HG03575 (cell line): ENCODE results near the gene OBSCN.

ENCODE experiments used
- ATAC-seq: cut with Tn5 transposase; IDR thresholded peaks from one replicate; pipeline ENCODE4 v1.9.1; 2021; ENCODE audit not compliant: unreplicated experiment, insufficient number of reproducible peaks, low FRiP score; ENCODE audit errors: extremely low read depth

Gene OBSCN

DNA sequence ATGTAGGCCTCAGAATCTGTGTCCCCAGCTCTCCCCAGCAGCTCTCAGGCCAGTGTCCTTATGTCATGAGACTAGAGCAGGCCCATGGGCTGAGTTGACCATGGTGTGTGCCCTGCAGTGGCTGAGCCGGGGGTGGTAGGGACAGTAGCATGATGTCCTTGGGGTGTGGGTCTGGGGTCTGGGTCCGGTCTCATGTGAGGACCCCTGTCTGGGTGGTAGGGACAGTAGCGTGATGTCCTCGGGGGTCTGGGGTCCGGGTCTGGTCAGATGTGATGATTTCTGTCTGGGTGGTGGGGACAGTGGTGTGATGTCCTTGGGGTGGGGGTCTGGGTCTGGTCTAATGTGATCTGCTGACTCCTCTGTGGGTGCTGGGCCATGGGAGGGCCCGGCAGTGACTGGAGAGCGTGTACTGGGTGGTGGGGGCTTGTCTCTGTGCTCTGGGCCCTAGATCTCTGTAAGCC, 64.5 kb downstream of the OBSCN start:
- ATAC-seq = no peak

DNA sequence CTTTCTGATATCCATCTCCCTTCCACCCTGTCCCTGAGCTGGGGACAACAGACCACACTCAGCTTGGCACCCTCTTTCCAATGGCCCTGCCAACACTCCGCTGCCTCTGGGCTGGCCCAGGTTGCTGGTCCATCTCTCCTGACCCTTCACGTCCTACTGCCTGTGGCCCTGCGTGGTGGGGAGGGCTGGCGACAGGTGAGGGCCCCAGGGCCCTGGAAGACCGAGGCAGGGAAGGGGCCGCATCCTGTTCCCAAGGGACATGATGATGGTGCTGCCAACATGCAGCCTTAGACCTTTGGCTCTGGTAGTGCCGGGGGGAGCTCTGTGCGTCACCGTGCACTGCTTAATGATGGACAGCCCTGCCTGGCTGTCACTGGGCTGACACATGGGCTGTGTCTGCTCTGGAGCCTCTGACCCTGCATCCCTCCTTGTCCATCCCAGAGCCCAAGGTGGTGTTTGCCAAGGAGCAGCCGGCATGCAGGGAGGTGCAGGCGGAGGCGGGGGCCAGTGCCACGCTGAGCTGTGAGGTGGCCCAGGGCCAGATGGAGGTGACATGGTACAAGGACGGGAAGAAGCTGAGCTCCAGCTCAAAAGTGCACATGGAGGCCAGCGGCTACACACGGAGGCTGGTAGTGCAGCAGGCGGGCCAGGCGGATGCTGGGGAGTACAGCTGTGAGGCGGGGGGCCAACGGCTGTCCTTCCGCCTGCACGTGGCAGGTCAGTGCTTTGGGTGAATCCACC, 65.2 kb downstream of the OBSCN start:
- ATAC-seq = no peak

DNA sequence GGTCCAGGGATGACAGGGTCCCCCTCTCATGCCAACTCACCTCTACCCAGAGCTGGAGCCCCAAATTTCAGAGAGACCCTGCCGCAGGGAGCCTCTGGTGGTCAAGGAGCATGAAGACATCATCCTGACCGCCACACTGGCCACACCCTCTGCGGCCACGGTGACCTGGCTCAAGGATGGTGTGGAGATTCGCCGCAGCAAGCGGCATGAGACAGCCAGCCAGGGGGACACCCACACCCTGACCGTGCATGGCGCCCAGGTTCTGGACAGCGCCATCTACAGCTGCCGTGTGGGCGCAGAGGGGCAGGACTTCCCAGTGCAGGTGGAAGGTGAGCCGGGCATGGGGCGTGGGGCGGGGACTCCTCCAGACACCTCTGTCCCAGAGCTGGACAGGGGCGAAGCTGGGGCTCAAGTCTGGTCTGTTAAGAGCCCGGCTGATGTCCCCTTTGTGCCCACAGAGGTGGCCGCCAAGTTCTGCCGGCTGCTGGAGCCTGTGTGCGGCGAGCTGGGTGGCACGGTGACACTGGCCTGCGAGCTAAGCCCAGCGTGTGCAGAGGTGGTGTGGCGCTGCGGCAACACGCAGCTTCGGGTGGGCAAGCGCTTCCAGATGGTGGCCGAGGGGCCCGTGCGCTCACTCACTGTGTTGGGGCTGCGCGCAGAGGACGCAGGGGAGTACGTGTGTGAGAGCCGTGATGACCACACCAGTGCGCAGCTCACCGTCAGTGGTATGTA, 66.0 kb downstream of the OBSCN start:
- no peak for ATAC-seq

DNA sequence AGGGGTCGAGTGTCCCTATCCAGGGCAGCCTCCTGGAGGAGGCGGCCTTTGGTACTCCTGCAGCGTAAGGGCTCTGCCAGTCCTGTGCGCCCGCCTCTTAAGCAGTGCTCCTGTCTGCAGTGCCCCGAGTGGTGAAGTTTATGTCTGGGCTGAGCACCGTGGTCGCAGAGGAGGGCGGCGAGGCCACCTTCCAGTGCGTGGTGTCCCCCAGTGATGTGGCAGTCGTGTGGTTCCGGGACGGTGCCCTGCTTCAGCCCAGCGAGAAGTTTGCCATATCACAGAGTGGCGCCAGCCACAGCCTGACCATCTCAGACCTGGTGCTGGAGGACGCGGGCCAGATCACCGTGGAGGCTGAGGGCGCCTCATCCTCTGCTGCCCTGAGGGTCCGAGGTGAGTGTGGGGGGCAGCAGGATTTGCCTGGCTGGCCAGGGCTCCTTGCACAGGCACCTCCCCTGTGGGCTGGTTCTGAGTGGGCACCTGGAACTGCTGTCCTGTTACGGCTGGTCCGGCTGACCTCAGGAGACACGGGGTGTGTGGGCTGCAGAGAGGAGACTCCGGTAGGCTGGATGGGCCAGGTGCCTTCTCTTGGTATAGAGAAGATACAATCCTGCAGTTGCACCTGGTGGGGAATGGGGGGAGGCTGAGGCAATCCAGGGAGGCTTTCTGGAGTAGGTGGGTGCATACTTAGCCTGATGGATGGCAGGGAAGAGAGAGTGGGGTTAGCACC, 66.8 kb downstream of the OBSCN start:
- ATAC-seq = no peak

DNA sequence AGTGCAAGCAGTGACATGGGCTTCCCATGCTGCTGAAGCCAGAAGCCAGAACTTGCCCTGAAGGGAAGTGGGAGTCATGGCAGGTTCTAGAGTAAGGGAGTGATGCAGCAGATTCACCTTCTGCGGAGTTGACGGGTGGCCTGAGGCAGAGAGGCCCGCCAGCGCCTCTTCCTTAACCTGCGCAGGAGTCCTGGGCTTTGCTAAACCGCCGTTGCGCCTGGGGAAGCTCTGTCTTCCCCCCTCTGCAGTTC, 67.3 kb downstream of the OBSCN start:
- no peak for ATAC-seq

DNA sequence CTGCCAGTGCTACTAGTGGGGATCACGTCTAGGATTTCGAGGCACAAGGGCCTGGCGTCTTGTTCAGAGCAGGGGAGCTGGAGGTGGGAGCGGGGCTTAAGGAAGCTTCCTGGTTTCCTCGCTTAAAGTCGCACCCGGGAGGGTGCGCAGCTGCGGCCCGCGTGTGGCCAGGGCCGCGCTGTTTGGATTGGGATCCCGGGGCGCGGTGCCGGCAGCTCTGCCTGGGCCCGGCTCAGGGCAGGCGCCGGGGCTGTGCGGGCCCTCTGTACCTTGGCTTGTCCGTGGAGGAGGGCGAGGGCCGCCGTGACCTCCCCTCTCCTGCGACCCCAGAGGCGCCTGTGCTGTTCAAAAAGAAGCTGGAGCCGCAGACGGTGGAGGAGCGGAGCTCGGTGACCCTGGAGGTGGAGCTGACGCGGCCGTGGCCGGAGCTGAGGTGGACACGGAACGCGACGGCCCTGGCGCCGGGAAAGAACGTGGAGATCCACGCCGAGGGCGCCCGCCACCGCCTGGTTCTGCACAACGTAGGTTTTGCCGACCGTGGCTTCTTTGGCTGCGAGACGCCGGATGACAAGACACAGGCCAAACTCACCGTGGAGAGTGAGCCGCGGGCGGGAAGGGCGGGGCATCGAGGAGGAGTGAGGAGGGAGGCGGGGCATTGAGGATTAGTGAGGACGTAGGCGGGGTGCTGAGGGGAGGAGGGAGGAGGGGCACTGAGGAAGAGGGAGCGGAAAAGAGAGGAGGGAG, 67.8 kb downstream of the OBSCN start:
- ATAC-seq = no peak

DNA sequence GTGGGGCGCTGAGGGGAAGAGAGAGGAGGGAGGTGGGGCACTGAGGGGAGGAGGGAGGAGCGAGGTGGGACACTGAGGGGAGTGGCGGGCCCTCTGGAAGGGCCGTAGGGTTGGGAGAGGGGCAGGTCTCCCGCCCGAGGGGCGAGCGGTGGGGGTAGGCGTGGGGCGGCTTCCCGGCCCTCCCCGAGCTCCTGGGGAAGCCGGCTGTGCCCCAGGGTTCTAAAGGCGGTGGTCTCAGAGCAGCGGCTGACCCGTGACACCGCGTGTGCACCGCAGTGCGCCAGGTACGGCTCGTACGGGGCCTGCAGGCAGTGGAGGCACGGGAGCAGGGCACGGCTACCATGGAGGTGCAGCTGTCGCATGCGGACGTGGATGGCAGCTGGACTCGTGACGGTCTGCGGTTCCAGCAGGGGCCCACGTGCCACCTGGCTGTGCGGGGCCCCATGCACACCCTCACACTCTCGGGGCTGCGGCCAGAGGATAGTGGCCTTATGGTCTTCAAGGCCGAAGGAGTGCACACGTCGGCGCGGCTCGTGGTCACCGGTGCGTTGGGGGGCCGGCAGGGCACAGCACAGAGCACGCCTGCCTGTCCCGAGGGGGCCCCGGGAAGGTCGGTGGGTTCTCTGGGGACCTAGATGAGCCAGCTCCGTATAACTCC, 68.5 kb downstream of the OBSCN start:
- ATAC-seq = no peak

DNA sequence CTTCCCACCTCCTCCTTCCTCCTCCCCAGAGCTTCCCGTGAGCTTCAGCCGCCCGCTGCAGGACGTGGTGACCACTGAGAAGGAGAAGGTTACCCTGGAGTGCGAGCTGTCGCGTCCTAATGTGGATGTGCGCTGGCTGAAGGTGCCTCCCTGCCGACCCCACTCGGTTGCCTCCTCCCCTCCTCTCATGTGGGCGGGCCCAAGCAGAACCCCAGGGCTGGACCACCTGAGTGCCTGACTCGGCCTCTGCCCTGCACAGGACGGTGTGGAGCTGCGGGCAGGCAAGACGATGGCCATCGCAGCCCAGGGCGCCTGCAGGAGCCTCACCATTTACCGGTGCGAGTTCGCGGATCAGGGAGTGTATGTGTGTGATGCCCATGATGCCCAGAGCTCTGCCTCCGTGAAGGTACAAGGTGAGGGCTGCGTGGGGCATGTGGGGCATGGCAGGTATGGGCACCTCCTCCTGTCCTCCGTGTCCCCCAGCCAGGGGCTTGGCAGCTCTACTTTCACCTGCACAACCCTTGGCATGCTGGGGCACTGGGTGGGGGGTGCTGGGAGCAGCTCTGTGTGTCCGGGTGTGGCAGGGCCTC, 69.2 kb downstream of the OBSCN start:
- no peak for ATAC-seq

DNA sequence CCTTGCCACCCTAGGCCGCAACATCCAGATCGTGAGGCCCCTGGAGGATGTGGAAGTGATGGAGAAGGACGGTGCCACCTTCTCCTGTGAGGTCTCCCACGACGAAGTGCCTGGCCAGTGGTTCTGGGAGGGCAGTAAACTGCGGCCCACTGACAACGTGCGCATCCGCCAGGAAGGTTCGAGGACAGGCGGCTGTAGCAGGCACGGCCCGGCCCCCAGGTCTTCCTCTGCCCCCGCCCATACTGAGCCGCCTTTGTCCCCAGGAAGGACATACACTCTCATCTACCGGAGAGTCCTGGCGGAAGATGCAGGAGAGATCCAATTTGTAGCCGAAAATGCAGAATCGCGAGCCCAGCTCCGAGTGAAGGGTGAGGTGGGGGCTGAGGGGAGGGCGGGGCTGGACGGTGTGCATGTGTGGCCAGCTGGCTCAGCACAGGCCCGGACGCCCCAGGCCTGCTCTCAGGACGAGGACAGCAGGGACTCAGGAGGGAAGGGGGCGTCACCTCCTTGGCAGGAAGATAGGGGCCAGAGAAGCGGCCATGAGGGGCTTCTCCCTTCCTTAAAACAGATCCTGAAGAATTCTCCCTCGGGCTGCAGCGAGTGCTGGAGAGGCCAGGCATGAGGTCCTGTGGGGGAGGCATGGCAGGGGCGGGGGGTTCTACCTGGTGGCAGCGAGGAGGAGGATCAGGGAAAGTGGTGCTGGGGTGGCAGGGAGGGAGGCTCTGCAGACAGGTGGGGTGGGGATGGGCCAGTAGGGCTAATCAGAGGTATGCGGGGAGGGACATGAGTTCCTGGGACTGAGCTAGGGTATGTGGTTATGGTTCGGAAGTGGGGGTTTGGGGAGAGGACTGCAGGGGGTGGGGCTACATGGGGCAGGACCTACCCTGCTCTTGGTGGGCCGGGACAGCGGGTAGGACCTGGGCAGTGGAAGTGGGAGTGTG, 69.9 kb downstream of the OBSCN start:
- ATAC-seq = no peak

DNA sequence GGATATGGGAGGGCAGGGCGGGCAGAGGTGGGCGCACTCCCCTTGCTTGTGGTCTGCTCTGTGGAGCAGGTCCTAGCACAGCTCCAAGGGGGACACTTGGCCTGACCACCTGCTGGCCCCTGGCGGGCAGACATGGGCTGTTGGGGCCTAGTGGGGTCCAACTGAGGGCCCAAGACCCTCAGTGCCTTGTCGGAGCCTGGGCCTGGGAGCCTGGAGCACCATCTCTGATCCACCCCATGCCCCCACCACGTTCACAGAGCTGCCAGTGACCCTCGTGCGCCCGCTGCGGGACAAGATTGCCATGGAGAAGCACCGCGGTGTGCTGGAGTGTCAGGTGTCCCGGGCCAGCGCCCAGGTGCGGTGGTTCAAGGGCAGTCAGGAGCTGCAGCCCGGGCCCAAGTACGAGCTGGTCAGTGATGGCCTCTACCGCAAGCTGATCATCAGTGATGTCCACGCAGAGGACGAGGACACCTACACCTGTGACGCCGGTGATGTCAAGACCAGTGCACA, 70.6 kb downstream of the OBSCN start:
- no peak for ATAC-seq

DNA sequence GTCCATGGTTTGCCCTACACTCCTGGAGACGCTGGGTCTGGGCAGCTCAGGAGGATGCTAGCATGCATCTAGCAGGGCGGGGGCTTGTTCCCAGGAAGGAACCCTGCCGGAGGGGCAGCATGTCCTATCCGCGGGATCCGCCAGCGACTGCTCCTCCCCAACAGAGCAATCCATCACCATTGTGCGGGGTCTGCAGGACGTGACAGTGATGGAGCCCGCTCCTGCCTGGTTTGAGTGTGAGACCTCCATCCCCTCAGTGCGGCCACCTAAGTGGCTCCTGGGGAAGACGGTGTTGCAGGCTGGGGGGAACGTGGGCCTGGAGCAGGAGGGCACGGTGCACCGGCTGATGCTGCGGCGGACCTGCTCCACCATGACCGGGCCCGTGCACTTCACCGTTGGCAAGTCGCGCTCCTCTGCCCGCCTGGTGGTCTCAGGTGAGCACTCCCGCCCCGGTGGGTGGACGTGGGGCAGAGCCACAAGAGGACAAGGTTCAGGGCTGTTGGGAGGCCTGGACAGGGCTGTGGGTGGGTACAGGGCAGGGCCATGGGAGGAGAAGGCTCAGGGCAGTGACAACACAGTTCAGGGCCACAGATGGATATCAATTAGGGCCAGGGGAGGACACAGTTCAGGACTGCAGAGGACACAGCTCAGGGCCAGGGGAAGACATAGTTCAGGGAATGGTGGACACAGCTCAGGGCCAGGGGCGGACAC, 71.3 kb downstream of the OBSCN start:
- ATAC-seq = no peak

DNA sequence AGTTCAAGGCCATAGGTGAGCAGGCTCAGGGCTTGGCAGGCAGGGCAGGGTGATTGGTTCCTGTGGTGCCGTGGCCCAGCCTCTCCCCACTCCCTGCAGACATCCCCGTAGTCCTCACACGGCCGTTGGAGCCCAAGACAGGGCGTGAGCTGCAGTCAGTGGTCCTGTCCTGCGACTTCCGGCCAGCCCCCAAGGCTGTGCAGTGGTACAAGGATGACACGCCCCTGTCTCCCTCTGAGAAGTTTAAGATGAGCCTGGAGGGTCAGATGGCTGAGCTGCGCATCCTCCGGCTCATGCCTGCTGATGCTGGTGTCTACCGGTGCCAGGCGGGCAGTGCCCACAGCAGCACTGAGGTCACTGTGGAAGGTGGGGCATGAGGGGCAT, 71.9 kb downstream of the OBSCN start:
- no peak for ATAC-seq

DNA sequence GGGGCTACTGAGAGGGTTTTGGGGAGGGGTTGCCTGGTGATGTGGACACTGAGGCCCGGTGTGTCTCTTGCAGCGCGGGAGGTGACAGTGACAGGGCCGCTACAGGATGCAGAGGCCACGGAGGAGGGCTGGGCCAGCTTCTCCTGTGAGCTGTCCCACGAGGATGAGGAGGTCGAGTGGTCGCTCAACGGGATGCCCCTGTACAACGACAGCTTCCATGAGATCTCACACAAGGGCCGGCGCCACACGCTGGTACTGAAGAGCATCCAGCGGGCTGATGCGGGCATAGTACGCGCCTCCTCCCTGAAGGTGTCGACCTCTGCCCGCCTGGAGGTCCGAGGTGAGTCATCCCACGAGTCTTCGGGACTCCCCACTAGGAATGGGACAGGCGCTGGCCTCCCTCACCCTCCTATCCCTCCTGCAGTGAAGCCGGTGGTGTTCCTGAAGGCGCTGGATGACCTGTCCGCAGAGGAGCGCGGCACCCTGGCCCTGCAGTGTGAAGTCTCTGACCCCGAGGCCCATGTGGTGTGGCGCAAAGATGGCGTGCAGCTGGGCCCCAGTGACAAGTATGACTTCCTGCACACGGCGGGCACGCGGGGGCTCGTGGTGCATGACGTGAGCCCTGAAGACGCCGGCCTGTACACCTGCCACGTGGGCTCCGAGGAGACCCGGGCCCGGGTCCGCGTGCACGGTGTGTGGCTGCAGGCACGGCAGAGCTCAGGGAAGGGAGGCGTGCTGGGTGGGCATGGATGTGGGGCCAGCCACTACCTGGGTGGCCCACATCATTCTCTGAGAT, 72.5 kb downstream of the OBSCN start:
- no peak for ATAC-seq

DNA sequence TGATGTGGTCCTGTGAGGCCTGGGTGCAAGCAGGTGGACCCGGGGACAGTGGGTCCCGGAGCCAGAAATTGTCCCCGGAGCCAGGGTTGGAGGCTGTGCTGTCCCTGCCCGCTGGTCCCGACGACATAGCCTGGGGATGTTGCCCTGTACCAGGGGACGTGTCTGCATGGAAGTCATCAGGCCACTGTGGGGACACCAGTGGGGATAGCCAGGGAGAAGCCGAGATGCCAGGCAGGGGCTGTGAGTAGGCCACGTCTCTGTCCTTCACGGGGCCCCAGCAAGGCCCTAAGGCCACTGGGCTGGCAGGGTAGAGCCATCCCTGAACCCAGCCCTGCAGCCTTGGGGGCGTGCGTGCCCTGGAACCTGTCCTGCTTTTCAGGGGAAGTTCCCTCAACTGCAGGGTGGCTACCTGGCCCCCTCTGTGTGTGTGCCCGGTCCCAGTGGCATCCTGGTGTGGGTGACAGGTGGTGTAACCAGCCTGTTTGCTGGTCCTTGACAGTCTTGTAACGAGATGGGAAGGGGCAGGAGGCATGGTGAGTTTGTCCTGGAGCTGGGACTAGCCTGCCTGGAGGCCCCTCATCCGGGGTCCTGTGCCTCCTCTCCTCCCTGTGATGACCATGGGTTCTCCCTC, 73.2 kb downstream of the OBSCN start:
- ATAC-seq = no peak

DNA sequence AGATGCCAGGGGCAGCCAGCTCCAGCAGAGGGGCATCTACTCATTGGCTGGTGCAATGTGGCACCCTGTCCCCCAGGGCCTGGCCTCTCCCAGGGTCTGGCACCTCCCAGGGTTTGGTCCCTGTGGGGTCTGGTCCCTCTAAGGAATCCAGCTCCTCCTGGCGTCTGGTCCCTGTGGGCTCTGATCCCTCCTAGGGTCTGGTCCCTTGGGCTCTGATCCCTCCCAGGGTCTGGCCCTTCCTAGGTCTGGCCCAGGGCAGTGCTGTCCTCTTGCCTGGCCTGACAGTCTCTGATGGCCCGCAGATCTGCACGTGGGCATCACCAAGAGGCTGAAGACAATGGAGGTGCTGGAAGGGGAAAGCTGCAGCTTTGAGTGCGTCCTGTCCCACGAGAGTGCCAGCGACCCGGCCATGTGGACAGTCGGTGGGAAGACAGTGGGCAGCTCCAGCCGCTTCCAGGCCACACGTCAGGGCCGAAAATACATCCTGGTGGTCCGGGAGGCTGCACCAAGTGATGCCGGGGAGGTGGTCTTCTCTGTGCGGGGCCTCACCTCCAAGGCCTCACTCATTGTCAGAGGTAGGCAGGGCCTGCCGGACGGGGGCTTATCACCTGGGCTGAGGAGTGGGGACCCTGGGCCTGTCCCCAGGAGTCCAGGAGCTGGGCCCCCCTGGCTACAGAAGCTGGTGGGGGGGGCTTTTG, 73.9 kb downstream of the OBSCN start:
- ATAC-seq = no peak
